Dermis blood vessel endothelial cell (primary cell): ENCODE measurements around the gene TRMT112. TPM values are rescaled to one million over a fixed set of nuclear protein-coding genes. Genes with fewer than 3 reads are reported as not detected.

ENCODE experiments used
- DNase-seq: peaks from one replicate; pipeline ENCODE4 v3.0.0; 2010
- total RNA-seq: library from RNA; depleted of rRNA; stranded (reverse); fragments of >200 nt; gene quantifications from 2 replicates; pipeline ENCODE4 v1.2.3, GENCODE V29; 2014

TRMT112 gene
- total RNA-seq, 1 donor from 2014 or later: 290 TPM

- DNase-seq: no peak
Measured at GRCh38 chr11:64306876-64307622, 10.3 kb downstream of the TRMT112 start.

- no peak for DNase-seq
Measured at GRCh38 chr11:64306563-64306875, 10.8 kb downstream of the TRMT112 start.

GRCh38 chr11:64305691-64306562 is 11.4 kb downstream of the TRMT112 start:
- DNase-seq: peak; percentile 57

- DNase-seq: peak; percentile 98
Measured at GRCh38 chr11:64305075-64305690, 12.2 kb downstream of the TRMT112 start, which contains the start of gene ESRRA. Gene ESRRA, plus strand, starts transcription at chr11:64305524. Its CDS starts 1,656 bp downstream, at chr11:64307180.

- DNase-seq: peak; percentile 95
Measured at GRCh38 chr11:64304316-64305072, 12.9 kb downstream of the TRMT112 start.

GRCh38 chr11:64304032-64304315 is 13.4 kb downstream of the TRMT112 start:
- no peak for DNase-seq

GRCh38 chr11:64303109-64304031 is 14.0 kb downstream of the TRMT112 start:
- DNase-seq: no peak

- DNase-seq: no peak
Measured at GRCh38 chr11:64299847-64300648, 17.3 kb downstream of the TRMT112 start, which contains the start of gene CATSPERZ. Gene CATSPERZ, plus strand, starts transcription at chr11:64300358. Its CDS starts 53 bp downstream, at chr11:64300411.

- peak; percentile 39 for DNase-seq
Measured at GRCh38 chr11:64298966-64299846, 18.2 kb downstream of the TRMT112 start.

- no peak for DNase-seq
Measured at GRCh38 chr11:64297699-64298358, 19.5 kb downstream of the TRMT112 start.

- no peak for DNase-seq
Measured at GRCh38 chr11:64296830-64297698, 20.3 kb downstream of the TRMT112 start.

GRCh38 chr11:64296236-64296635 is 21.1 kb downstream of the TRMT112 start:
- no peak for DNase-seq

- no peak for DNase-seq
Measured at GRCh38 chr11:64295760-64296159, 21.6 kb downstream of the TRMT112 start.

- DNase-seq: no peak
Measured at GRCh38 chr11:64294774-64295173, 22.6 kb downstream of the TRMT112 start.

GRCh38 chr11:64292460-64293254 is 24.7 kb downstream of the TRMT112 start:
- DNase-seq: no peak

GRCh38 chr11:64291752-64292459 is 25.5 kb downstream of the TRMT112 start:
- no peak for DNase-seq
